Endothelial cell of umbilical vein (primary cell): ENCODE results near the gene NKG7. TPM values are rescaled to one million over a fixed set of nuclear protein-coding genes. Genes with fewer than 3 reads are reported as not detected.
A peak's percentile ranks its signal among the peaks of the same experiment; 100 is the strongest.

Experiments
- BruUV-seq: library from RNA; stranded (reverse); fragments of 400-500 nt; replicated peaks from 2 replicates; lab custom pipeline; 2021; lab: Mats Ljungman, UMichigan
- CTCF ChIA-PET: fragments of 300-600, 350-600 bp; sonication (Branson Sonifier 250); formaldehyde crosslinking; loops from one replicate; lab custom pipeline; 2021; ENCODE audit warnings: antibody characterized with exemption, inconsistent platforms; lab: Charles Lee
- POLR2A ChIA-PET: fragments of 300-600, 350-600 bp; sonication (Branson Sonifier 250); formaldehyde crosslinking; loops from one replicate; lab custom pipeline; 2021; ENCODE audit warnings: antibody characterized with exemption, inconsistent platforms; lab: Charles Lee
- DNase-seq: peaks from one replicate; pipeline ENCODE4 v3.0.0-alpha.2; 2011; ENCODE audit warnings: low read depth, low spot score
- FAIRE-seq: peaks from 2 replicates; lab custom pipeline; 2011; peaks lifted over from hg19 to GRCh38; lab: Jason Lieb, UNC
- H2AFZ ChIP-seq: 2 replicates; pipeline ENCODE4 v1.6.0; 2012; ENCODE audit warnings: low read depth, low read length, control low read depth, inconsistent platforms
- H3K27ac ChIP-seq: 2 replicates; pipeline ENCODE4 v1.5.1; 2011; ENCODE audit warnings: low read depth, mild to moderate bottlenecking, control low read depth, low read length, moderate library complexity; ENCODE audit not compliant: insufficient read depth
- H3K27me3 ChIP-seq, 2 experiments: 2 replicates each; pipeline versions ENCODE4 v1.6.0 to v1.6.1; 2011; ENCODE audit warnings: low read length in 2 of 2, mixed read lengths in 1 of 2; ENCODE audit not compliant: control insufficient read depth in 2 of 2, insufficient read depth in 2 of 2
- H3K36me3 ChIP-seq, 2 experiments: 2 replicates in 1 of 2; 3 replicates in 1 of 2; pipeline ENCODE4 v1.5.1; 2011; ENCODE audit warnings: low read length in 2 of 2, mild to moderate bottlenecking in 1 of 2, moderate library complexity in 1 of 2; ENCODE audit not compliant: control insufficient read depth in 2 of 2, insufficient read depth in 2 of 2; ENCODE audit errors: extremely low read depth in 1 of 2
- H3K4me1 ChIP-seq: 3 replicates; pipeline ENCODE4 v1.5.1; 2011; ENCODE audit warnings: mild to moderate bottlenecking, low read length; ENCODE audit not compliant: control insufficient read depth, insufficient read depth; ENCODE audit errors: extremely low read depth
- H3K4me2 ChIP-seq: 2 replicates; pipeline ENCODE4 v1.6.1; 2011; ENCODE audit warnings: low read length, control low read depth, mixed read lengths; ENCODE audit not compliant: insufficient read depth
- H3K4me3 ChIP-seq, 3 experiments: fragments of 200-600 bp in 1 of 3; sonication (generic), shearing (Covaris generic) in 1 of 3; replicated peaks in 1 of 3; 2 replicates each; pipeline ENCODE4 v1.5.1; 2011 to 2016; ENCODE audit warnings: control low read depth in 3 of 3, low read length in 3 of 3, mild to moderate bottlenecking in 2 of 3, inconsistent platforms in 1 of 3, low read depth in 1 of 3, moderate library complexity in 1 of 3; ENCODE audit not compliant: insufficient read depth in 1 of 3
- H3K79me2 ChIP-seq: 2 replicates; pipeline ENCODE4 v1.6.0; 2012; ENCODE audit warnings: low read length, inconsistent platforms; ENCODE audit not compliant: control insufficient read depth, insufficient read depth
- H3K9ac ChIP-seq: replicated peaks from 2 replicates; pipeline ENCODE3; 2011; ENCODE audit warnings: low read length, control low read depth; ENCODE audit not compliant: insufficient read depth; ENCODE audit errors: extremely low read depth
- H3K9me1 ChIP-seq: replicated peaks from 3 replicates; pipeline ENCODE4 v1.6.0; 2011; ENCODE audit warnings: mild to moderate bottlenecking, low read length; ENCODE audit not compliant: control insufficient read depth, insufficient read depth; ENCODE audit errors: extremely low read depth
- H3K9me3 ChIP-seq: replicated peaks from 2 replicates; pipeline ENCODE4 v1.5.1; 2012; ENCODE audit warnings: low read length, inconsistent platforms; ENCODE audit not compliant: control insufficient read depth, insufficient read depth
- H4K20me1 ChIP-seq: replicated peaks from 2 replicates; pipeline ENCODE3; 2011; ENCODE audit warnings: mild to moderate bottlenecking, low read length; ENCODE audit not compliant: control insufficient read depth, insufficient read depth; ENCODE audit errors: extremely low read depth
- CTCF ChIP-seq, 2 donors: IDR thresholded peaks; 1 replicate in 1 of 2; 2 replicates in 1 of 2; pipeline ENCODE4 v1.5.1; 2011; ENCODE audit warnings: low read length in 2 of 2, mild to moderate bottlenecking in 2 of 2, moderate library complexity in 2 of 2, control low read depth in 1 of 2, inconsistent platforms in 1 of 2, low read depth in 1 of 2; ENCODE audit not compliant: insufficient read depth in 1 of 2; ENCODE audit errors: extremely low read depth in 1 of 2
- EZH2 ChIP-seq: IDR thresholded peaks from 2 replicates; pipeline ENCODE4 v1.6.1; 2012; ENCODE audit warnings: borderline replicate concordance, low read depth, mild to moderate bottlenecking, moderate library complexity, low read length, inconsistent platforms; ENCODE audit not compliant: severe bottlenecking
- FOS ChIP-seq: IDR thresholded peaks from 2 replicates; pipeline ENCODE4 v1.6.1; 2011; ENCODE audit warnings: mild to moderate bottlenecking, low read length, moderate library complexity, borderline replicate concordance; ENCODE audit not compliant: insufficient read depth
- GATA2 ChIP-seq: IDR thresholded peaks from 2 replicates; pipeline ENCODE4 v1.7.0; 2011; ENCODE audit warnings: low read depth, mild to moderate bottlenecking, moderate library complexity, mixed read lengths, low read length; ENCODE audit not compliant: insufficient read length, insufficient read depth
- JUN ChIP-seq: IDR thresholded peaks from 2 replicates; pipeline ENCODE4 v1.6.1; 2011; ENCODE audit warnings: borderline replicate concordance, low read depth; ENCODE audit not compliant: insufficient read length, insufficient read depth
- MYC ChIP-seq: IDR thresholded peaks from one replicate; pipeline ENCODE4 v1.6.1; 2011; ENCODE audit warnings: mild to moderate bottlenecking, low read depth, low read length
- POLR2A ChIP-seq: IDR thresholded peaks from 2 replicates; pipeline ENCODE4 v1.6.1; 2012; ENCODE audit warnings: low read depth, mild to moderate bottlenecking, control low read depth, low read length
- POLR2AphosphoS5 ChIP-seq: IDR thresholded peaks from 2 replicates; pipeline ENCODE4 v1.6.1; 2012; ENCODE audit warnings: low read depth, mild to moderate bottlenecking, control low read depth, low read length, moderate library complexity; ENCODE audit not compliant: insufficient read depth
- dilution Hi-C: fragments of 300-500 bp; cut with MboI; formaldehyde crosslinking; loops from one replicate; pipeline ENCODE4 v1.15.0; 2019; ENCODE audit warnings: low sequenced_read_pairs; ENCODE audit not compliant: extremely low pct_ligation_motif_present
- intact Hi-C: fragments of 100-400 bp; cut with micrococcal nuclease; formaldehyde crosslinking; loops from one replicate; pipeline ENCODE4 v1.10.0; 2022
- polyA plus RNA-seq, 4 experiments: library from polyadenylated mRNA; depleted of rRNA in 3 of 4; stranded (reverse) in 3 of 4; unstranded in 1 of 4; fragments of >200 nt; gene quantifications; 2 replicates each; pipeline versions ENCODE4 v1.2.1 to v1.2.3, GENCODE V29; 2011 to 2012; ENCODE audit warnings: missing spikeins in 1 of 4
- total RNA-seq: library from RNA; stranded (reverse); gene quantifications from 2 replicates; pipeline ENCODE4 v1.2.3, GENCODE V29; 2021
- TF ChIP-seq, protein P1 (sequence below): IDR thresholded peaks from 2 replicates; pipeline ENCODE4 v1.6.1; 2011; ENCODE audit not compliant: insufficient read depth, insufficient read length

The NKG7 gene
- total and polyA plus RNA-seq, 2 donors (not counting 3 experiments of a cell fraction or from before 2014, with no cell fraction given) = not detected

- no peaks in the 10 kb centered on the region for H3K9me1 ChIP-seq
- H3K4me3 ChIP-seq = no peak overlapping the region
- no peak overlapping the region for H2AFZ ChIP-seq
- FAIRE-seq (no peak), DNase-seq (no peak)
- H4K20me1 ChIP-seq = no peaks in the 10 kb centered on the region
- H3K79me2 ChIP-seq = no peaks in the 10 kb centered on the region
- intact Hi-C loops (no loop called here), dilution Hi-C loops (no loop called here)
- no peaks in the 10 kb centered on the region for H3K9me3 ChIP-seq
- TF ChIP-seq EZH2 (no peak), MYC (no peak), POLR2A (no peak)
- no peak overlapping the region for H3K27ac ChIP-seq
- no TSS peak for BruUV-seq
- H3K9ac ChIP-seq = no peak overlapping the region
- peaks cover 8% of the 10 kb centered on the region for H3K4me1 ChIP-seq
- no peaks in the 10 kb centered on the region for H3K27me3 ChIP-seq
- POLR2A ChIA-PET = interaction anchor here (1.5 kb wide), 1 partner anchor 24 kb away, joined by 4 read pairs; no protein-coding TSS in a partner anchor
- H3K4me2 ChIP-seq = no peak overlapping the region
- CTCF ChIA-PET = interaction anchor here (0.7 to 1.8 kb wide), 6 partner anchors 18 to 348 kb away, joined by 3 to 6 read pairs (median 4); no protein-coding TSS in a partner anchor
- H3K36me3 ChIP-seq = no peaks in the 10 kb centered on the region
Measured at GRCh38 chr19:51341066-51341465, 31.4 kb downstream of the NKG7 start.

DNA sequence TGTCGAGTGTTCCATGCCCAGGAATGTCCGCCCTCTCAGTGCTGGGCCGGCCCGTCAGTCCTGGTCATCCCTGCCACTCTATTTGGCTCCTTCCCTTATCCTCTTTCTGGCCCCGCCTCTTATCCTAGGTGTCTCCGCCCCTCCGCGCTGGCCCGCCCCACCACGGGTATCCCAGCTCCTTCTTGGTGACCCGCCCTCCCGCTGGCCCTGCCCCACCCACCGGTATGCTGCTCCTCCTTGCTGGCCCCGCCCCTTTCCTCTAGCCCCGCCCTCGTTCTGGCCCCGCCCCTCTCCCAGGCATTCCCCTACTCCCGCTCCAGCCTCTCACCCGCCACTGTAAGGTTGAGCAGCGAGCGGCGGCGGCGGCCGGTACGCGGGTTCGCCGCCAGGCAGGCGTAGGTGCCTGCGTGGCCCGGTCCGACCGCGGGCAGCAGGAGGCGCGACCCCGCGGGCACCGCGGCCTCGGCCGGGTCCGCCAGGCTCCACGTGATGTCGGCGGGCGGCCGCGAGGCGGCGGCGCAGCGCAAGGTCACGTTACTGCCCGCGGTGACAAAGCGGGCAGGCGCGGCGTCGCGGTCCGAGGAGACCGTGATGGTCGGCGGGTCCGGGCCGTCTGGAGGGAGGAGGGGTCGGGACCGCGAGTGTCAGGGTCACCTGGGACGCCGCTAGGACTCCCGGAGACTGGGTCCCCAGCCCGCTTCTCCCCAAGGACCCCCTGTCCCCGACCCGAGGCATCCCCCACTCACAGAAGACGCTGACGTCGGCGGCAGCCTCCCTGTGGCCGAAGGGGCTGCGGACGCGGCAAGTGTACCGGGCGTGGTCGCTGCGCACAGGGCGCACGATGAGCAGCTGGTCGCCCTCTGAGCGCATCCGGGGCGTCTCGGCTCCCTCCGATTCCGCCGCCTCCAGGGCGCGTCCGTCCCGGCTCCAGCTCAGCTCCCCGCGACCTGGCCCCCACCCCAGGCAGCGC, 32.5 kb downstream of the NKG7 start:
- intact Hi-C loops (loop anchor here (1.0 to 5.0 kb wide), 6 partner anchors 27 to 349 kb away; partner anchors contain the start of gene CTU1), dilution Hi-C loops (no loop called here)
- no peaks in the 10 kb centered on the region for H3K9me3 ChIP-seq
- H3K79me2 ChIP-seq = no peaks in the 10 kb centered on the region
- H3K4me2 ChIP-seq = peak overlapping the region; percentile 94
- ChIA-PET CTCF (interaction anchor here (0.6 to 1.8 kb wide), 27 partner anchors 11 to 349 kb away, joined by 3 to 27 read pairs (median 4); partner anchors contain the start of genes CLDND2, ETFB and ZNF175), POLR2A (interaction anchor here (0.7 to 1.3 kb wide), 3 partner anchors 22 to 28 kb away, joined by 4 to 8 read pairs (median 6); partner anchors contain the start of gene ETFB)
- H4K20me1 ChIP-seq = no peaks in the 10 kb centered on the region
- peak overlapping the region; percentile 98 for H2AFZ ChIP-seq
- DNase-seq (peak; percentile 97), FAIRE-seq (peak; percentile 98)
- H3K36me3 ChIP-seq = no peaks in the 10 kb centered on the region
- BruUV-seq = no TSS peak
- TF ChIP-seq POLR2AphosphoS5 (peak; percentile 12), MYC (no peak), CTCF (IDR thresholded peaks at IDR 0.05; ENCODE audit: extremely low read depth in 1 of 2, insufficient read depth in 1 of 2, low read depth in 1 of 2, low read length in 2 of 2) (peak; percentile 13 to 20), JUN (no peak), FOS (no peak), GATA2 (no peak), POLR2A (no peak), EZH2 (no peak)
- TF ChIP-seq, protein P1, sequence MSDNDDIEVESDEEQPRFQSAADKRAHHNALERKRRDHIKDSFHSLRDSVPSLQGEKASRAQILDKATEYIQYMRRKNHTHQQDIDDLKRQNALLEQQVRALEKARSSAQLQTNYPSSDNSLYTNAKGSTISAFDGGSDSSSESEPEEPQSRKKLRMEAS = peak; percentile 72
- peak overlapping the region; percentile 55 to 82 (median 73) for H3K4me3 ChIP-seq
- no peaks in the 10 kb centered on the region for H3K9me1 ChIP-seq
- peaks cover 8% of the 10 kb centered on the region for H3K4me1 ChIP-seq
- peak overlapping the region; percentile 6 for H3K27ac ChIP-seq
- H3K27me3 ChIP-seq = no peaks in the 10 kb centered on the region
- H3K9ac ChIP-seq = peak overlapping the region; percentile 65
